Mesendoderm (in vitro differentiated cells): Measurements from ENCODE around the gene SIRT7.

Experiments used
- DNase-seq: peaks from one replicate; pipeline ENCODE4 v3.0.0; 2013
- H2AK5ac ChIP-seq: 2 replicates; pipeline ENCODE4 v1.6.1; 2013; ENCODE audit warnings: low read length, inconsistent platforms
- H2BK120ac ChIP-seq: 2 replicates; pipeline ENCODE4 v1.6.1; 2013; ENCODE audit warnings: low read depth, mild to moderate bottlenecking, low read length, moderate library complexity, mixed read lengths
- H2BK15ac ChIP-seq: replicated peaks from 2 replicates; pipeline ENCODE4 v1.6.1; 2013; ENCODE audit warnings: low read depth, mild to moderate bottlenecking, moderate library complexity
- H2BK5ac ChIP-seq: 2 replicates; pipeline ENCODE4 v1.6.1; 2013; ENCODE audit warnings: low read length, inconsistent platforms
- H3K18ac ChIP-seq: 2 replicates; pipeline ENCODE4 v1.6.1; 2013; ENCODE audit warnings: mild to moderate bottlenecking, low read length, mixed read lengths
- H3K23ac ChIP-seq: one replicate; pipeline ENCODE4 v1.6.1; 2013; ENCODE audit warnings: low read length
- H3K27ac ChIP-seq: 2 replicates; pipeline ENCODE4 v1.5.1; 2013; ENCODE audit warnings: low read depth, mild to moderate bottlenecking, inconsistent platforms, low read length, moderate library complexity
- H3K27me3 ChIP-seq: 2 replicates; pipeline ENCODE4 v1.6.1; 2013; ENCODE audit warnings: low read length, control low read depth, mild to moderate bottlenecking, inconsistent platforms; ENCODE audit not compliant: insufficient read depth, poor library complexity
- H3K36me3 ChIP-seq: 2 replicates; pipeline ENCODE4 v1.6.1; 2013; ENCODE audit warnings: low read length, inconsistent platforms; ENCODE audit not compliant: control insufficient read depth, insufficient read depth
- H3K4ac ChIP-seq: one replicate; pipeline ENCODE4 v1.6.1; 2013; ENCODE audit warnings: low read depth, mild to moderate bottlenecking, low read length, moderate library complexity
- H3K4me1 ChIP-seq: 2 replicates; pipeline ENCODE4 v1.6.1; 2013; ENCODE audit warnings: low read depth, low read length, inconsistent platforms; ENCODE audit not compliant: control insufficient read depth
- H3K4me2 ChIP-seq: 2 replicates; pipeline ENCODE4 v1.6.1; 2013; ENCODE audit warnings: low read length
- H3K4me3 ChIP-seq: 2 replicates; pipeline ENCODE4 v1.5.1; 2013; ENCODE audit warnings: mild to moderate bottlenecking, low read length
- H3K56ac ChIP-seq: one replicate; pipeline ENCODE4 v1.6.1; 2013; ENCODE audit warnings: low read length
- H3K79me1 ChIP-seq: 2 replicates; pipeline ENCODE4 v1.6.1; 2013; ENCODE audit warnings: low read length, inconsistent platforms
- H3K79me2 ChIP-seq: 2 replicates; pipeline ENCODE4 v1.6.1; 2013; ENCODE audit warnings: mild to moderate bottlenecking, low read length; ENCODE audit not compliant: control insufficient read depth, insufficient read depth
- H3K9ac ChIP-seq: 2 replicates; pipeline ENCODE4 v1.6.1; 2013; ENCODE audit warnings: low read length, inconsistent platforms
- H4K5ac ChIP-seq: one replicate; pipeline ENCODE4 v1.6.1; 2013; ENCODE audit warnings: low read length
- H4K8ac ChIP-seq: one replicate; pipeline ENCODE4 v1.6.1; 2013; ENCODE audit warnings: low read depth, mild to moderate bottlenecking, control low read depth, low read length, moderate library complexity
- WGBS: extraction: QIAGEN DNeasy Blood & Tissue Kit; methylation state at CpG from one replicate; pipeline ENCODE4 v1.1.7; 2013; ENCODE audit warnings: low lambda C conversion rate, missing lambda C conversion rate; ENCODE audit not compliant: insufficient coverage; ENCODE audit errors: extremely low coverage; 5-methylcytosine and 5-hydroxymethylcytosine counted together

SIRT7 gene

GRCh38 chr17:81934850-81935708 lies 17.1 kb upstream of the SIRT7 start:
- H3K18ac ChIP-seq: no peak overlapping the region
- no peak overlapping the region for H2BK5ac ChIP-seq
- no peak overlapping the region for H3K23ac ChIP-seq
- no peak overlapping the region for H2BK15ac ChIP-seq
- no peak overlapping the region for H3K4ac ChIP-seq
- no peak overlapping the region for H3K9ac ChIP-seq
- no peak overlapping the region for H3K4me3 ChIP-seq
- H3K56ac ChIP-seq: peak overlapping the region; percentile 79
- peaks cover 2% of the 10 kb centered on the region for H3K36me3 ChIP-seq
- H3K4me2 ChIP-seq: no peak overlapping the region
- H3K27ac ChIP-seq: no peak overlapping the region
- no CpG with 5 or more reads among the region's 38 CpGs for WGBS
- H3K79me2 ChIP-seq: peaks cover 8% of the 10 kb centered on the region
- no peaks in the 10 kb centered on the region for H3K27me3 ChIP-seq
- H4K5ac ChIP-seq: no peak overlapping the region
- no peak for DNase-seq
- no peak overlapping the region for H4K8ac ChIP-seq
- H3K4me1 ChIP-seq: no peaks in the 10 kb centered on the region
- no peak overlapping the region for H2AK5ac ChIP-seq
- peaks cover 8% of the 10 kb centered on the region for H3K79me1 ChIP-seq
- no peak overlapping the region for H2BK120ac ChIP-seq

DNA sequence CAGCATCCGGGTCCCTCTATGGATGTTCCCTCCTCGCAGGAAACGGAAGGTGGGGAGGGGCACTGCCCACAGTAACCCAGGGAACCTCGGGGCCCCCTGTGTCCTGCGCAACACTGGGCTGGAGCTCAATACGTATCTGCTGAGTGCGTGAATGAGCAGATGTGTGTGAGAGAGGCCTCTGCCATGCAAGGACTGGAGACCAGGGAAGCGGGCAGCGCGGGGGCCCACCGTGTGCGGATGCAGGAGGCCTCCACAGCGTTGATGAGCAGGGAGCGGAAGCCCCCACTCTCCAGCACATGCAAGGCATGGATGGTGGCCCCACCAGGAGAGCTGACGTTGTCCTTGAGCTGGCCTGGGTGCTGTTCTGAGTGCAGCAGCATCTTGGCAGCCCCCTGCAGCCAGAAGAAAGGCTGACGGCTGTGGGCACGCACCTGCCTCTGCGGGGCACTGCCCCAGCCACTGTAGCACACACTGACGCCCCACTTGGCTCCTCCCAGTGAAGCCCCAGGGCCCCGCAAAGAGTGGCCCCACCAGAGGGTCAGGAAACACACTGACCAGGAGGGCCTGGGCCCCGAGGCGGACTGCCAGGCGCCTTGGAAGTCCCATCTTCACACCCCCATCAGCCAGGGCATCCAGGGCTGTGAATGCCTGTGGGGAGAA lies 16.3 kb upstream of the SIRT7 start:
- Histone ChIP-seq H3K23ac (no peak overlapping the region), H4K8ac (no peak overlapping the region), H3K4me1 (no peaks in the 10 kb centered on the region), H3K27ac (no peak overlapping the region), H2BK15ac (no peak overlapping the region), H3K4me2 (no peak overlapping the region), H3K18ac (no peak overlapping the region), H3K79me2 (peaks cover 8% of the 10 kb centered on the region), H2BK5ac (no peak overlapping the region), H2AK5ac (no peak overlapping the region), H3K56ac (no peak overlapping the region), H3K27me3 (no peaks in the 10 kb centered on the region), H3K79me1 (peaks cover 8% of the 10 kb centered on the region), H3K9ac (no peak overlapping the region), H3K36me3 (peaks cover 2% of the 10 kb centered on the region), H3K4ac (no peak overlapping the region), H4K5ac (no peak overlapping the region), H3K4me3 (no peak overlapping the region), H2BK120ac (no peak overlapping the region)
- WGBS: no CpG with 5 or more reads among the region's 23 CpGs
- no peak for DNase-seq

GRCh38 chr17:81933178-81933699 lies 15.3 kb upstream of the SIRT7 start:
- peaks cover 8% of the 10 kb centered on the region for H3K79me2 ChIP-seq
- no peak for DNase-seq
- H3K56ac ChIP-seq: no peak overlapping the region
- H3K4me2 ChIP-seq: no peak overlapping the region
- H4K8ac ChIP-seq: no peak overlapping the region
- no CpG with 5 or more reads among the region's 14 CpGs for WGBS
- H3K36me3 ChIP-seq: peaks cover 2% of the 10 kb centered on the region
- H2BK15ac ChIP-seq: no peak overlapping the region
- no peak overlapping the region for H3K4ac ChIP-seq
- no peak overlapping the region for H3K23ac ChIP-seq
- H3K27me3 ChIP-seq: no peaks in the 10 kb centered on the region
- H2AK5ac ChIP-seq: no peak overlapping the region
- H3K4me3 ChIP-seq: no peak overlapping the region
- H3K9ac ChIP-seq: no peak overlapping the region
- no peak overlapping the region for H3K27ac ChIP-seq
- peaks cover 8% of the 10 kb centered on the region for H3K79me1 ChIP-seq
- H2BK120ac ChIP-seq: no peak overlapping the region
- H3K4me1 ChIP-seq: no peaks in the 10 kb centered on the region
- H4K5ac ChIP-seq: no peak overlapping the region
- no peak overlapping the region for H2BK5ac ChIP-seq
- H3K18ac ChIP-seq: no peak overlapping the region

DNA sequence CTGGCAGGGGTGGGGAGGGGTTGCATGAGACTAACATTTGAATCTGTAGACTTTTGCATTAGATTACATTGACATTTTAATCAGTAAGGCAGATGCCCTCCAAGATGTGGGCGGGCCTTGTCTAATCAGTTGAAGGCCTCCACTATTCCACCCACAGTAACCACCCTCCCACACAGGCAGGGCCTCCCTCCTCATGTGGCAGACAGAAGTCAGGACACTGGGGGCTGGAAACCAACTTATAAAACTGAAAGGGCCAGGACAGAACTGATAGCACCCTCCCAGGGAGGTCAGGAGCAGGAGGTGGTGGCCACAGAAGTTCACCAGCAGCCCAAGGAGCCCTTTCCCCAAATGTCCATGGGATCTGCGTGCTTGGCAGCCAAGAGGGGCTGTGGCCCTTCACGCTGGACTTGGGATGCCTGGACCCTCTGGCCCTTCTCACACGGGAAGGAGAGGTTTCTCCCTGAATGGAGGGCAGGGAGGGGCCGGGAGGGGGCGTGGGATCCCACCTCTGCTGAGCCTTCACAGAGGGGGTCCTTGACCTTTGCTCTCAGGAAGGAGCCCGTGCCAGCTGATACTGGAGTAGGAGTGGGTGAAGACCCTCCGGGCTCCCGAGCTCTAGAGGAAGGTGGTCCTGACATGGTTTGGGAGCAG lies 14.5 kb upstream of the SIRT7 start:
- Histone ChIP-seq H3K27me3 (no peaks in the 10 kb centered on the region), H3K4me3 (no peak overlapping the region), H3K56ac (no peak overlapping the region), H2BK15ac (no peak overlapping the region), H3K79me1 (peaks cover 8% of the 10 kb centered on the region), H3K79me2 (peaks cover 8% of the 10 kb centered on the region), H3K23ac (no peak overlapping the region), H3K4me2 (no peak overlapping the region), H3K36me3 (peaks cover 2% of the 10 kb centered on the region), H3K4ac (no peak overlapping the region), H3K9ac (no peak overlapping the region), H3K4me1 (no peaks in the 10 kb centered on the region), H3K18ac (no peak overlapping the region), H3K27ac (no peak overlapping the region), H4K8ac (no peak overlapping the region), H2BK120ac (no peak overlapping the region), H4K5ac (no peak overlapping the region), H2BK5ac (no peak overlapping the region), H2AK5ac (no peak overlapping the region)
- no peak for DNase-seq
- WGBS: no CpG with 5 or more reads among the region's 9 CpGs

- no peak overlapping the region for H3K4me2 ChIP-seq
- H4K8ac ChIP-seq: no peak overlapping the region
- H3K4ac ChIP-seq: no peak overlapping the region
- H3K79me1 ChIP-seq: peaks cover 8% of the 10 kb centered on the region
- no peak overlapping the region for H3K27ac ChIP-seq
- H3K36me3 ChIP-seq: peaks cover 2% of the 10 kb centered on the region
- no peak overlapping the region for H3K23ac ChIP-seq
- no peak overlapping the region for H3K18ac ChIP-seq
- no peaks in the 10 kb centered on the region for H3K27me3 ChIP-seq
- no peak overlapping the region for H3K56ac ChIP-seq
- WGBS: no CpG with 5 or more reads among the region's 15 CpGs
- H2AK5ac ChIP-seq: no peak overlapping the region
- no peak overlapping the region for H2BK120ac ChIP-seq
- no peaks in the 10 kb centered on the region for H3K4me1 ChIP-seq
- DNase-seq: no peak
- H2BK5ac ChIP-seq: no peak overlapping the region
- H3K9ac ChIP-seq: no peak overlapping the region
- peaks cover 12% of the 10 kb centered on the region for H3K79me2 ChIP-seq
- H3K4me3 ChIP-seq: no peak overlapping the region
- no peak overlapping the region for H2BK15ac ChIP-seq
- H4K5ac ChIP-seq: no peak overlapping the region
These were observed 13.8 kb upstream of the SIRT7 start for GRCh38 chr17:81931557-81932332.
